PC-3 (cell line): ENCODE measurements around the gene FAM222A. TPM values are rescaled to one million over a fixed set of nuclear protein-coding genes. Genes with fewer than 3 reads are reported as not detected.
A peak's percentile ranks its signal among the peaks of the same experiment; 100 is the strongest.

ENCODE experiments used
- ATAC-seq: fragments of 200-7000 bp; cut with Tn5 transposase; 2 replicates; pipeline ENCODE4 v1.9.1; 2020; ENCODE audit warnings: mild to moderate bottlenecking, moderate library complexity
- BruUV-seq: library from RNA; stranded (reverse); fragments of 400-500 nt; replicated peaks from 2 replicates; lab custom pipeline; 2021; lab: Mats Ljungman, UMichigan
- CTCF ChIA-PET: fragments of 300-600 bp; sonication (Branson Sonifier 250); formaldehyde crosslinking; loops from one replicate; lab custom pipeline; 2022; ENCODE audit warnings: antibody characterized with exemption; lab: Charles Lee
- POLR2A ChIA-PET: fragments of 300-600 bp; sonication (Branson Sonifier 250); formaldehyde crosslinking; loops from one replicate; lab custom pipeline; 2022; ENCODE audit warnings: antibody characterized with exemption; ENCODE audit not compliant: unreplicated experiment; lab: Charles Lee
- DNase-seq: peaks from one replicate; pipeline ENCODE4 v3.0.0-alpha.2; 2015
- H2AFZ ChIP-seq: fragments of 300-600 bp; sonication (generic); 2 replicates; pipeline ENCODE4 v1.6.0; 2016; ENCODE audit warnings: antibody characterized with exemption, low read length
- H3F3A ChIP-seq: fragments of 300-600 bp; sonication (generic); one replicate; pipeline ENCODE4 v1.6.0; 2017; ENCODE audit warnings: antibody characterized with exemption, low read length, control low read depth, mild to moderate bottlenecking; ENCODE audit not compliant: unreplicated experiment
- H3K27ac ChIP-seq: fragments of 300-600 bp; sonication (generic); 2 replicates; pipeline ENCODE4 v1.5.1; 2016; ENCODE audit warnings: mild to moderate bottlenecking, low read length
- H3K27me3 ChIP-seq: fragments of 300-600 bp; sonication (generic); 2 replicates; pipeline ENCODE4 v1.6.1; 2016; ENCODE audit warnings: low read length, mixed read lengths
- H3K36me3 ChIP-seq: fragments of 300-600 bp; sonication (generic); 2 replicates; pipeline ENCODE4 v1.6.1; 2016; ENCODE audit warnings: low read depth, mixed run types, low read length, mixed read lengths
- H3K4me1 ChIP-seq: fragments of 300-600 bp; sonication (generic); 2 replicates; pipeline ENCODE4 v1.5.1; 2016; ENCODE audit warnings: low read length; ENCODE audit not compliant: insufficient read depth
- H3K4me2 ChIP-seq: fragments of 300-600 bp; sonication (generic); 2 replicates; pipeline ENCODE4 v1.6.0; 2016; ENCODE audit warnings: low read length
- H3K4me3 ChIP-seq: fragments of 300-600 bp; sonication (generic); 2 replicates; pipeline ENCODE4 v1.5.1; 2016; ENCODE audit warnings: mild to moderate bottlenecking, low read length, mixed read lengths
- H3K79me2 ChIP-seq: fragments of 300-600 bp; sonication (generic); 2 replicates; pipeline ENCODE4 v1.6.1; 2017; ENCODE audit warnings: low read length, mixed read lengths
- H3K9ac ChIP-seq: fragments of 300-600 bp; sonication (generic); 2 replicates; pipeline ENCODE4 v1.6.0; 2016; ENCODE audit warnings: mild to moderate bottlenecking, low read length
- H3K9me2 ChIP-seq: fragments of 300-600 bp; sonication (generic); replicated peaks from 2 replicates; pipeline ENCODE4 v1.6.1; 2016; ENCODE audit warnings: mixed run types, low read length, mixed read lengths
- H3K9me3 ChIP-seq: fragments of 300-600 bp; sonication (generic); 2 replicates; pipeline ENCODE4 v1.6.1; 2016; ENCODE audit warnings: low read length, mixed read lengths
- H4K20me1 ChIP-seq: fragments of 300-600 bp; sonication (generic); 2 replicates; pipeline ENCODE4 v1.6.1; 2016; ENCODE audit warnings: low read length, mixed read lengths
- EZH2 ChIP-seq: fragments of 300-600 bp; sonication (generic); IDR thresholded peaks from one replicate; pipeline ENCODE4 v1.6.1; 2017; ENCODE audit warnings: antibody characterized with exemption, mild to moderate bottlenecking, low read length; ENCODE audit not compliant: unreplicated experiment
- EZH2phosphoT487 ChIP-seq: fragments of 300-600 bp; sonication (generic); IDR thresholded peaks from 2 replicates; pipeline ENCODE4 v1.6.1; 2018; ENCODE audit warnings: mild to moderate bottlenecking, antibody characterized with exemption, low read length, borderline replicate concordance
- intact Hi-C: fragments of 100-400 bp; cut with micrococcal nuclease; formaldehyde crosslinking; loops from 2 replicates; pipeline ENCODE4 v1.9.0; 2023
- total RNA-seq: library from RNA; depleted of rRNA; stranded (reverse); fragments of >200 nt; gene quantifications from 2 replicates; pipeline ENCODE4 v1.2.3, GENCODE V29; 2014
- TF ChIP-seq, protein P1 (sequence below): fragments of 300-600 bp; sonication (generic); conservative IDR thresholded peaks from 2 replicates; pipeline ENCODE4 v1.5.1; 2017; ENCODE audit warnings: antibody characterized with exemption, low read depth, mild to moderate bottlenecking, low read length

Gene FAM222A
- total RNA-seq, 1 experiment from 2014 or later, result 11.7 TPM

GRCh38 chr12:109739747-109740693 lies 26.4 kb downstream of the FAM222A start:
- DNase-seq (no peak), ATAC-seq (no peak)
- H3K79me2 ChIP-seq, result no peaks in the 10 kb centered on the region
- H3K4me3 ChIP-seq, result no peak overlapping the region
- no peak overlapping the region for H3K4me2 ChIP-seq
- TF ChIP-seq, protein P1, sequence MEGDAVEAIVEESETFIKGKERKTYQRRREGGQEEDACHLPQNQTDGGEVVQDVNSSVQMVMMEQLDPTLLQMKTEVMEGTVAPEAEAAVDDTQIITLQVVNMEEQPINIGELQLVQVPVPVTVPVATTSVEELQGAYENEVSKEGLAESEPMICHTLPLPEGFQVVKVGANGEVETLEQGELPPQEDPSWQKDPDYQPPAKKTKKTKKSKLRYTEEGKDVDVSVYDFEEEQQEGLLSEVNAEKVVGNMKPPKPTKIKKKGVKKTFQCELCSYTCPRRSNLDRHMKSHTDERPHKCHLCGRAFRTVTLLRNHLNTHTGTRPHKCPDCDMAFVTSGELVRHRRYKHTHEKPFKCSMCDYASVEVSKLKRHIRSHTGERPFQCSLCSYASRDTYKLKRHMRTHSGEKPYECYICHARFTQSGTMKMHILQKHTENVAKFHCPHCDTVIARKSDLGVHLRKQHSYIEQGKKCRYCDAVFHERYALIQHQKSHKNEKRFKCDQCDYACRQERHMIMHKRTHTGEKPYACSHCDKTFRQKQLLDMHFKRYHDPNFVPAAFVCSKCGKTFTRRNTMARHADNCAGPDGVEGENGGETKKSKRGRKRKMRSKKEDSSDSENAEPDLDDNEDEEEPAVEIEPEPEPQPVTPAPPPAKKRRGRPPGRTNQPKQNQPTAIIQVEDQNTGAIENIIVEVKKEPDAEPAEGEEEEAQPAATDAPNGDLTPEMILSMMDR, result peak; percentile 45
- TF ChIP-seq EZH2, result no peak
- no peaks in the 10 kb centered on the region for H3K27me3 ChIP-seq
- BruUV-seq, result no TSS peak
- POLR2A ChIA-PET, result no interaction called here
- H3K36me3 ChIP-seq, result no peaks in the 10 kb centered on the region
- intact Hi-C loops, result no loop called here
- CTCF ChIA-PET, result interaction anchor here (0.6 kb wide), 1 partner anchor 323 kb away, joined by 5 read pairs; no protein-coding TSS in a partner anchor
- no peaks in the 10 kb centered on the region for H3K9me2 ChIP-seq
- no peak overlapping the region for H3K27ac ChIP-seq
- H2AFZ ChIP-seq, result no peak overlapping the region
- no peak overlapping the region for H3K9ac ChIP-seq
- H4K20me1 ChIP-seq, result no peaks in the 10 kb centered on the region
- H3K9me3 ChIP-seq, result no peaks in the 10 kb centered on the region
- H3K4me1 ChIP-seq, result no peaks in the 10 kb centered on the region
- H3F3A ChIP-seq, result no peaks in the 10 kb centered on the region

DNA sequence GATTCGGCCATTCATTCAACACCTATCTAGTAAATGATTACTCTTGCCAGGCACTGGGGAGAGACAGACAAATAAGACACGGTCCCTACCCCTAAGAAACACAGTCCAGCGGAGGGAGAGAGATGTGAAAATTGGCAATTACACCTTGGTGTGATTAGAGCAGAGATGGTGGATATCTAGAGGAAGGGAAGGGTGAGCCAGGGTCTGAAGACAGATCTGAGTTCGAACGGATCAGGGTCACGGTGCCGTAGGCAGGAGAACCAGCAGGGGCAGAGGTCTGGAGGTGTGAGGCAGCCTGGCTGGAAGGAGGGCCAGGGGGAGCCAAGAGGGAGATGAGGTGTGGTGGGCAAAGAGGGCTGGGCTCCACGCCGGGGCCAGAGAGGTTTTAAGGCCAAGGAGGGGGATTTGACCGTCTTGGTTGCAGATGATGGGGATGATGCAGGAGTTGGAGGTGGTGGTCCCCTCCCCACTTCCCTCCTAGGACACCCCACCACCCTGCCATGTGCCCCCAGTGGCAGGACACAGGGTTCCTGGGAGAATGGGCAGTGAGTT lies 27.1 kb downstream of the FAM222A start:
- H3K36me3 ChIP-seq, result no peaks in the 10 kb centered on the region
- H4K20me1 ChIP-seq, result no peaks in the 10 kb centered on the region
- CTCF ChIA-PET, result interaction anchor here (0.6 kb wide), 1 partner anchor 324 kb away, joined by 5 read pairs; no protein-coding TSS in a partner anchor
- DNase-seq (no peak), ATAC-seq (no peak)
- no peak overlapping the region for H3K27ac ChIP-seq
- no peak overlapping the region for H3K4me3 ChIP-seq
- no peak overlapping the region for H3K9ac ChIP-seq
- no peaks in the 10 kb centered on the region for H3K79me2 ChIP-seq
- no peak for TF ChIP-seq EZH2phosphoT487
- TF ChIP-seq, protein P1, result no peak
- no peak for TF ChIP-seq EZH2
- no peaks in the 10 kb centered on the region for H3K9me2 ChIP-seq
- no peak overlapping the region for H3K4me2 ChIP-seq
- H3K27me3 ChIP-seq, result no peaks in the 10 kb centered on the region
- no TSS peak for BruUV-seq
- no peaks in the 10 kb centered on the region for H3F3A ChIP-seq
- POLR2A ChIA-PET, result no interaction called here
- H2AFZ ChIP-seq, result no peak overlapping the region
- no peaks in the 10 kb centered on the region for H3K4me1 ChIP-seq
- intact Hi-C loops, result no loop called here
- no peaks in the 10 kb centered on the region for H3K9me3 ChIP-seq
